Endothelial cell of umbilical vein (primary cell): ENCODE data around the gene TTC1. TPM values are rescaled to one million over a fixed set of nuclear protein-coding genes. Genes with fewer than 3 reads are reported as not detected.

Source experiments
- BruUV-seq: library from RNA; stranded (reverse); fragments of 400-500 nt; replicated peaks from 2 replicates; lab custom pipeline; 2021; lab: Mats Ljungman, UMichigan
- CTCF ChIA-PET: fragments of 300-600, 350-600 bp; sonication (Branson Sonifier 250); formaldehyde crosslinking; loops from one replicate; lab custom pipeline; 2021; ENCODE audit warnings: antibody characterized with exemption, inconsistent platforms; lab: Charles Lee
- POLR2A ChIA-PET: fragments of 300-600, 350-600 bp; sonication (Branson Sonifier 250); formaldehyde crosslinking; loops from one replicate; lab custom pipeline; 2021; ENCODE audit warnings: antibody characterized with exemption, inconsistent platforms; lab: Charles Lee
- DNase-seq: peaks from one replicate; pipeline ENCODE4 v3.0.0-alpha.2; 2011; ENCODE audit warnings: low read depth, low spot score
- FAIRE-seq: peaks from 2 replicates; lab custom pipeline; 2011; peaks lifted over from hg19 to GRCh38; lab: Jason Lieb, UNC
- H2AFZ ChIP-seq: 2 replicates; pipeline ENCODE4 v1.6.0; 2012; ENCODE audit warnings: low read depth, low read length, control low read depth, inconsistent platforms
- H3K27ac ChIP-seq: 2 replicates; pipeline ENCODE4 v1.5.1; 2011; ENCODE audit warnings: low read depth, mild to moderate bottlenecking, control low read depth, low read length, moderate library complexity; ENCODE audit not compliant: insufficient read depth
- H3K27me3 ChIP-seq, 2 experiments: 2 replicates each; pipeline versions ENCODE4 v1.6.0 to v1.6.1; 2011; ENCODE audit warnings: low read length in 2 of 2, mixed read lengths in 1 of 2; ENCODE audit not compliant: control insufficient read depth in 2 of 2, insufficient read depth in 2 of 2
- H3K36me3 ChIP-seq, 2 experiments: 2 replicates in 1 of 2; 3 replicates in 1 of 2; pipeline ENCODE4 v1.5.1; 2011; ENCODE audit warnings: low read length in 2 of 2, mild to moderate bottlenecking in 1 of 2, moderate library complexity in 1 of 2; ENCODE audit not compliant: control insufficient read depth in 2 of 2, insufficient read depth in 2 of 2; ENCODE audit errors: extremely low read depth in 1 of 2
- H3K4me1 ChIP-seq: 3 replicates; pipeline ENCODE4 v1.5.1; 2011; ENCODE audit warnings: mild to moderate bottlenecking, low read length; ENCODE audit not compliant: control insufficient read depth, insufficient read depth; ENCODE audit errors: extremely low read depth
- H3K4me2 ChIP-seq: 2 replicates; pipeline ENCODE4 v1.6.1; 2011; ENCODE audit warnings: low read length, control low read depth, mixed read lengths; ENCODE audit not compliant: insufficient read depth
- H3K4me3 ChIP-seq, 3 experiments: fragments of 200-600 bp in 1 of 3; sonication (generic), shearing (Covaris generic) in 1 of 3; replicated peaks in 1 of 3; 2 replicates each; pipeline ENCODE4 v1.5.1; 2011 to 2016; ENCODE audit warnings: control low read depth in 3 of 3, low read length in 3 of 3, mild to moderate bottlenecking in 2 of 3, inconsistent platforms in 1 of 3, low read depth in 1 of 3, moderate library complexity in 1 of 3; ENCODE audit not compliant: insufficient read depth in 1 of 3
- H3K79me2 ChIP-seq: 2 replicates; pipeline ENCODE4 v1.6.0; 2012; ENCODE audit warnings: low read length, inconsistent platforms; ENCODE audit not compliant: control insufficient read depth, insufficient read depth
- H3K9ac ChIP-seq: replicated peaks from 2 replicates; pipeline ENCODE3; 2011; ENCODE audit warnings: low read length, control low read depth; ENCODE audit not compliant: insufficient read depth; ENCODE audit errors: extremely low read depth
- H3K9me1 ChIP-seq: replicated peaks from 3 replicates; pipeline ENCODE4 v1.6.0; 2011; ENCODE audit warnings: mild to moderate bottlenecking, low read length; ENCODE audit not compliant: control insufficient read depth, insufficient read depth; ENCODE audit errors: extremely low read depth
- H3K9me3 ChIP-seq: replicated peaks from 2 replicates; pipeline ENCODE4 v1.5.1; 2012; ENCODE audit warnings: low read length, inconsistent platforms; ENCODE audit not compliant: control insufficient read depth, insufficient read depth
- H4K20me1 ChIP-seq: replicated peaks from 2 replicates; pipeline ENCODE3; 2011; ENCODE audit warnings: mild to moderate bottlenecking, low read length; ENCODE audit not compliant: control insufficient read depth, insufficient read depth; ENCODE audit errors: extremely low read depth
- EZH2 ChIP-seq: IDR thresholded peaks from 2 replicates; pipeline ENCODE4 v1.6.1; 2012; ENCODE audit warnings: borderline replicate concordance, low read depth, mild to moderate bottlenecking, moderate library complexity, low read length, inconsistent platforms; ENCODE audit not compliant: severe bottlenecking
- FOS ChIP-seq: IDR thresholded peaks from 2 replicates; pipeline ENCODE4 v1.6.1; 2011; ENCODE audit warnings: mild to moderate bottlenecking, low read length, moderate library complexity, borderline replicate concordance; ENCODE audit not compliant: insufficient read depth
- GATA2 ChIP-seq: IDR thresholded peaks from 2 replicates; pipeline ENCODE4 v1.7.0; 2011; ENCODE audit warnings: low read depth, mild to moderate bottlenecking, moderate library complexity, mixed read lengths, low read length; ENCODE audit not compliant: insufficient read length, insufficient read depth
- JUN ChIP-seq: IDR thresholded peaks from 2 replicates; pipeline ENCODE4 v1.6.1; 2011; ENCODE audit warnings: borderline replicate concordance, low read depth; ENCODE audit not compliant: insufficient read length, insufficient read depth
- MYC ChIP-seq: IDR thresholded peaks from one replicate; pipeline ENCODE4 v1.6.1; 2011; ENCODE audit warnings: mild to moderate bottlenecking, low read depth, low read length
- POLR2A ChIP-seq: IDR thresholded peaks from 2 replicates; pipeline ENCODE4 v1.6.1; 2012; ENCODE audit warnings: low read depth, mild to moderate bottlenecking, control low read depth, low read length
- POLR2AphosphoS5 ChIP-seq: IDR thresholded peaks from 2 replicates; pipeline ENCODE4 v1.6.1; 2012; ENCODE audit warnings: low read depth, mild to moderate bottlenecking, control low read depth, low read length, moderate library complexity; ENCODE audit not compliant: insufficient read depth
- dilution Hi-C: fragments of 300-500 bp; cut with MboI; formaldehyde crosslinking; loops from one replicate; pipeline ENCODE4 v1.15.0; 2019; ENCODE audit warnings: low sequenced_read_pairs; ENCODE audit not compliant: extremely low pct_ligation_motif_present
- intact Hi-C: fragments of 100-400 bp; cut with micrococcal nuclease; formaldehyde crosslinking; loops from one replicate; pipeline ENCODE4 v1.10.0; 2022
- polyA plus RNA-seq, 4 experiments: library from polyadenylated mRNA; depleted of rRNA in 3 of 4; stranded (reverse) in 3 of 4; unstranded in 1 of 4; fragments of >200 nt; gene quantifications; 2 replicates each; pipeline versions ENCODE4 v1.2.1 to v1.2.3, GENCODE V29; 2011 to 2012; ENCODE audit warnings: missing spikeins in 1 of 4
- total RNA-seq: library from RNA; stranded (reverse); gene quantifications from 2 replicates; pipeline ENCODE4 v1.2.3, GENCODE V29; 2021
- TF ChIP-seq, protein P1 (sequence below), 2 donors: IDR thresholded peaks; 1 replicate in 1 of 2; 2 replicates in 1 of 2; pipeline ENCODE4 v1.5.1; 2011; ENCODE audit warnings: low read length in 2 of 2, mild to moderate bottlenecking in 2 of 2, moderate library complexity in 2 of 2, control low read depth in 1 of 2, inconsistent platforms in 1 of 2, low read depth in 1 of 2; ENCODE audit not compliant: insufficient read depth in 1 of 2; ENCODE audit errors: extremely low read depth in 1 of 2

The TTC1 gene
- total and polyA plus RNA-seq, 2 donors (not counting 3 experiments of a cell fraction or from before 2014, with no cell fraction given): 23.9 to 62.6 TPM

- H3K4me2 ChIP-seq: no peak overlapping the region
- H3K9me3 ChIP-seq: no peaks in the 10 kb centered on the region
- CTCF ChIA-PET: interaction anchor here (0.6 to 1.2 kb wide), 2 partner anchors 15 to 326 kb away, joined by 4 to 5 read pairs; no protein-coding TSS in a partner anchor
- H3K79me2 ChIP-seq: no peaks in the 10 kb centered on the region
- TF ChIP-seq EZH2 (peak; percentile 76), POLR2A (no peak)
- H3K27me3 ChIP-seq: peaks cover 18 to 35% of the 10 kb centered on the region in 2 experiments
- DNase-seq (no peak), FAIRE-seq (no peak)
- no peaks in the 10 kb centered on the region for H3K36me3 ChIP-seq
- POLR2A ChIA-PET: interaction anchor here (0.6 to 0.7 kb wide), 3 partner anchors 9 to 35 kb away, joined by 3 to 5 read pairs (median 4); no protein-coding TSS in a partner anchor
- intact Hi-C loops: no loop called here
- H3K9me1 ChIP-seq: no peaks in the 10 kb centered on the region
- H4K20me1 ChIP-seq: no peaks in the 10 kb centered on the region
- dilution Hi-C loops: no loop called here
- no peak overlapping the region for H3K9ac ChIP-seq
- H3K4me3 ChIP-seq: no peak overlapping the region
- no TSS peak for BruUV-seq
- no peak overlapping the region for H3K27ac ChIP-seq
- H2AFZ ChIP-seq: no peak overlapping the region
- peaks cover 12% of the 10 kb centered on the region for H3K4me1 ChIP-seq
These were observed 36.2 kb upstream of the TTC1 start for GRCh38 chr5:159972538-159973362.

DNA sequence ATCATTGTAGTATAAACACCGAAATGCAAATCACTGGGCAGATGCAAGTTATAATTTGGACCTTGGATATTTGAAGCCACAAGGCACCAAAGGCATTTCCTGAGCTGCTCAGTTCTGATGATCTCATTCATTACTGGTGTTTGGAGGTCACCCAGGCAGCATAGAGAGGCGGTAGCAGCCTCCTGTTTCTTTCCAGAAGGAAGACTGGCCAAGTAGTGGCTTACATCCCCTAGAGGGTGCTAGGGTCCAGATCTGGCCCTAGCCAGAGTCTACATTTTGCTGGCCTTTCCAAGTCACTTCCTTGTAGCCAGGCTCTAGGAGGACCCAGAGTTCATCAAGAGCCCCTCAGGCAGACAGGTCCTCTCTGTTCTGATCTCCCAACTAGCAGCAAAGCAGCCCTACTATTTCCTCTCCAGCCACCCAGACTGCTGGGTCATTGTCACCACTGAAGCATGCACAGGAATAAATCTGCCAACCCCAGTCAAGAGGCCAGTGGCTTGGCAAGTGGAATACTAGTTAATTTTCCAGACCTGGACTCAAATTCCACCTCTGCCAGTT is 33.4 kb upstream of the TTC1 start:
- peak; percentile 29 for TF ChIP-seq FOS
- peak; percentile 50 for TF ChIP-seq JUN
- no peak for TF ChIP-seq MYC
- TF ChIP-seq, protein P1, sequence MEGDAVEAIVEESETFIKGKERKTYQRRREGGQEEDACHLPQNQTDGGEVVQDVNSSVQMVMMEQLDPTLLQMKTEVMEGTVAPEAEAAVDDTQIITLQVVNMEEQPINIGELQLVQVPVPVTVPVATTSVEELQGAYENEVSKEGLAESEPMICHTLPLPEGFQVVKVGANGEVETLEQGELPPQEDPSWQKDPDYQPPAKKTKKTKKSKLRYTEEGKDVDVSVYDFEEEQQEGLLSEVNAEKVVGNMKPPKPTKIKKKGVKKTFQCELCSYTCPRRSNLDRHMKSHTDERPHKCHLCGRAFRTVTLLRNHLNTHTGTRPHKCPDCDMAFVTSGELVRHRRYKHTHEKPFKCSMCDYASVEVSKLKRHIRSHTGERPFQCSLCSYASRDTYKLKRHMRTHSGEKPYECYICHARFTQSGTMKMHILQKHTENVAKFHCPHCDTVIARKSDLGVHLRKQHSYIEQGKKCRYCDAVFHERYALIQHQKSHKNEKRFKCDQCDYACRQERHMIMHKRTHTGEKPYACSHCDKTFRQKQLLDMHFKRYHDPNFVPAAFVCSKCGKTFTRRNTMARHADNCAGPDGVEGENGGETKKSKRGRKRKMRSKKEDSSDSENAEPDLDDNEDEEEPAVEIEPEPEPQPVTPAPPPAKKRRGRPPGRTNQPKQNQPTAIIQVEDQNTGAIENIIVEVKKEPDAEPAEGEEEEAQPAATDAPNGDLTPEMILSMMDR (IDR thresholded peaks at IDR 0.05; ENCODE audit: extremely low read depth in 1 of 2, insufficient read depth in 1 of 2, low read depth in 1 of 2, low read length in 2 of 2): peak; percentile 32 to 40
- no peak for TF ChIP-seq EZH2
- peak; percentile 16 for TF ChIP-seq POLR2AphosphoS5
- no peak for TF ChIP-seq GATA2
- Histone ChIP-seq H4K20me1 (no peaks in the 10 kb centered on the region), H3K79me2 (no peaks in the 10 kb centered on the region), H3K4me1 (peaks cover 12% of the 10 kb centered on the region), H3K27ac (no peak overlapping the region), H3K36me3 (no peaks in the 10 kb centered on the region), H3K4me2 (no peak overlapping the region), H2AFZ (peak overlapping the region; percentile 18), H3K9me1 (no peaks in the 10 kb centered on the region), H3K4me3 (no peak overlapping the region), H3K9me3 (no peaks in the 10 kb centered on the region), H3K27me3 (peaks cover 17 to 32% of the 10 kb centered on the region in 2 experiments), H3K9ac (no peak overlapping the region)
- POLR2A ChIA-PET: no interaction called here
- DNase-seq: peak; percentile 64
- BruUV-seq: no TSS peak
- CTCF ChIA-PET: interaction anchor here (1.0 to 2.6 kb wide), 3 partner anchors 12 to 63 kb away, joined by 3 to 15 read pairs (median 4); no protein-coding TSS in a partner anchor
- intact Hi-C loops (loop anchor here (1.0 kb wide), 1 partner anchor 12 kb away; no protein-coding TSS in a partner anchor), dilution Hi-C loops (no loop called here)
- peak; percentile 77 for FAIRE-seq
